HepG2 (cell line): ENCODE data around the gene GRAP. TPM values are rescaled to one million over a fixed set of nuclear protein-coding genes. Genes with fewer than 3 reads are reported as not detected.
A peak's percentile ranks its signal among the peaks of the same experiment; 100 is the strongest.

Experiments used
- EHMT2 ChIP-seq: fragments of 200-600 bp; sonication (generic); IDR thresholded peaks from 2 replicates; pipeline ENCODE4 v1.7.0; 2017; ENCODE audit warnings: antibody characterized with exemption, low read depth, low read length, borderline replicate concordance
- FOXA1 ChIP-seq, 2 experiments: fragments of 450-650 bp in 1 of 2; sonication (generic) in 1 of 2; formaldehyde crosslinking in 1 of 2; IDR thresholded peaks; 2 replicates each; pipeline versions ENCODE4 v1.4.0 to v1.6.1; 2016 to 2020; ENCODE audit warnings: missing genetic modification reagents in 1 of 2
- HNRNPLL ChIP-seq: fragments of 200-400 bp; formaldehyde crosslinking; IDR thresholded peaks from 2 replicates; pipeline ENCODE4 v1.6.1; 2017; ENCODE audit warnings: mild to moderate bottlenecking, low read depth, low read length; ENCODE audit not compliant: poor library complexity, severe bottlenecking
- MATR3 ChIP-seq: sonication (generic); formaldehyde crosslinking; IDR thresholded peaks from 2 replicates; pipeline ENCODE4 v1.4.0; 2020; ENCODE audit warnings: missing genetic modification reagents
- MYPOP ChIP-seq: sonication (generic); formaldehyde crosslinking; IDR thresholded peaks from 2 replicates; pipeline ENCODE4 v1.8.1; 2023; ENCODE audit warnings: mild to moderate bottlenecking, moderate library complexity, missing genetic modification reagents
- PAX8 ChIP-seq: sonication (generic); formaldehyde crosslinking; IDR thresholded peaks from 2 replicates; pipeline ENCODE4 v1.8.0; 2022; ENCODE audit warnings: mild to moderate bottlenecking, missing genetic modification reagents, borderline replicate concordance
- PRDM15 ChIP-seq: sonication (generic); formaldehyde crosslinking; IDR thresholded peaks from 2 replicates; pipeline ENCODE4 v1.4.0; 2020; ENCODE audit warnings: missing genetic modification reagents
- TIGD3 ChIP-seq: sonication (generic); formaldehyde crosslinking; IDR thresholded peaks from 2 replicates; pipeline ENCODE4 v1.5.1; 2020; ENCODE audit warnings: mild to moderate bottlenecking, missing genetic modification reagents, borderline replicate concordance
- YEATS4 ChIP-seq: sonication (generic); formaldehyde crosslinking; IDR thresholded peaks from 2 replicates; pipeline ENCODE4 v1.4.0; 2020; ENCODE audit warnings: missing genetic modification reagents, borderline replicate concordance
- ZBTB1 ChIP-seq: sonication (generic); formaldehyde crosslinking; IDR thresholded peaks from 2 replicates; pipeline ENCODE4 v1.4.0; 2020; ENCODE audit warnings: missing genetic modification reagents, borderline replicate concordance
- ZBTB33 ChIP-seq: sonication (generic); formaldehyde crosslinking; IDR thresholded peaks from 2 replicates; pipeline ENCODE4 v1.4.0; 2020; ENCODE audit warnings: missing genetic modification reagents
- ZBTB43 ChIP-seq: sonication (generic); formaldehyde crosslinking; conservative IDR thresholded peaks from 2 replicates; pipeline ENCODE4 v1.4.0; 2020; ENCODE audit warnings: missing genetic modification reagents
- ZNF432 ChIP-seq: sonication (generic); formaldehyde crosslinking; IDR thresholded peaks from 2 replicates; pipeline ENCODE4 v1.5.0; 2020; ENCODE audit warnings: missing genetic modification reagents, mild to moderate bottlenecking, borderline replicate concordance
- ZNF468 ChIP-seq: sonication (generic); formaldehyde crosslinking; IDR thresholded peaks from 2 replicates; pipeline ENCODE4 v1.8.0; 2022; ENCODE audit warnings: mild to moderate bottlenecking, moderate library complexity, missing genetic modification reagents
- ZNF562 ChIP-seq: sonication (generic); formaldehyde crosslinking; IDR thresholded peaks from 2 replicates; pipeline ENCODE4 v1.8.0; 2022; ENCODE audit warnings: missing genetic modification reagents, borderline replicate concordance
- ZNF839 ChIP-seq: sonication (generic); formaldehyde crosslinking; IDR thresholded peaks from 2 replicates; pipeline ENCODE4 v1.4.0; 2020; ENCODE audit warnings: missing genetic modification reagents, mild to moderate bottlenecking, borderline replicate concordance
- ZNF879 ChIP-seq: sonication (generic); formaldehyde crosslinking; IDR thresholded peaks from 2 replicates; pipeline ENCODE4 v1.8.1; 2023; ENCODE audit warnings: missing genetic modification reagents
- ZSCAN31 ChIP-seq: sonication (generic); formaldehyde crosslinking; IDR thresholded peaks from 2 replicates; pipeline ENCODE4 v1.5.0; 2020; ENCODE audit warnings: low read depth, mild to moderate bottlenecking, missing genetic modification reagents
- polyA plus RNA-seq, 8 experiments: library from polyadenylated mRNA; depleted of rRNA in 3 of 8; stranded (reverse) in 7 of 8; unstranded in 1 of 8; fragments of >200 nt; fragmentation: Illumina TruSeq in 4 of 8; extraction: Trizol in 4 of 8; gene quantifications; 2 replicates each; pipeline versions ENCODE4 v1.2.1 to v1.2.3, GENCODE V29; 2011 to 2016; ENCODE audit warnings: low read depth in 4 of 8, missing spikeins in 1 of 8, mixed read lengths in 1 of 8; ENCODE audit not compliant: insufficient read depth in 1 of 8
- total RNA-seq, 5 experiments: library from RNA; depleted of rRNA; stranded (reverse); fragments of >200 nt; fragmentation: Illumina TruSeq; extraction: Trizol; gene quantifications; 2 replicates each; pipeline ENCODE4 v1.2.3, GENCODE V29; 2016; ENCODE audit warnings: low read depth in 1 of 5

Gene GRAP
- total and polyA plus RNA-seq, 2 of the 13 experiments (the other 11 are each of a cell fraction or from before 2014, with no cell fraction given): 0.77 to 1.7 TPM

GRCh38 chr17:18981642-18982424 is 64.9 kb downstream of the GRAP start (continued):
- TF ChIP-seq TIGD3 (CRISPR knock-in tag) (no peak), ZNF839 (CRISPR knock-in tag) (no peak), EHMT2 (no peak), ZBTB43 (CRISPR knock-in tag) (no peak), FOXA1 (IDR thresholded peaks at IDR 0.05) (no peak), FOXA1 (CRISPR knock-in tag; IDR thresholded peaks at IDR 0.05) (peak; percentile 27; the same call in 1 of the 2 replicates), ZNF879 (CRISPR knock-in tag) (no peak), ZNF562 (CRISPR knock-in tag) (no peak), ZSCAN31 (peak; percentile 66; the same call in 1 of the 2 replicates), ZNF468 (CRISPR knock-in tag) (0 out of 2 replicates have a peak, but pooled peaks have one; percentile 31), PRDM15 (CRISPR knock-in tag) (peak; percentile 52; the same call in 1 of the 2 replicates), ZBTB1 (CRISPR knock-in tag) (no peak), YEATS4 (CRISPR knock-in tag) (peak; percentile 70; the same call in 1 of the 2 replicates), HNRNPLL (peak; percentile 21), MATR3 (CRISPR knock-in tag) (no peak), PAX8 (CRISPR knock-in tag) (0 out of 2 replicates have a peak, but pooled peaks have one; percentile 56), ZNF432 (CRISPR knock-in tag) (no peak), MYPOP (0 out of 2 replicates have a peak, but pooled peaks have one; percentile 40), ZBTB33 (CRISPR knock-in tag) (peak; percentile 88)
